NCI-H510A treated with DMSO at 0.1 percent for 48 hours (cell line): ENCODE measurements around the gene RBM38.

Experiments
- DNase-seq: peaks from one replicate; lab custom pipeline; 2025; lab: John Stamatoyannopoulos, UW

RBM38 gene

DNA sequence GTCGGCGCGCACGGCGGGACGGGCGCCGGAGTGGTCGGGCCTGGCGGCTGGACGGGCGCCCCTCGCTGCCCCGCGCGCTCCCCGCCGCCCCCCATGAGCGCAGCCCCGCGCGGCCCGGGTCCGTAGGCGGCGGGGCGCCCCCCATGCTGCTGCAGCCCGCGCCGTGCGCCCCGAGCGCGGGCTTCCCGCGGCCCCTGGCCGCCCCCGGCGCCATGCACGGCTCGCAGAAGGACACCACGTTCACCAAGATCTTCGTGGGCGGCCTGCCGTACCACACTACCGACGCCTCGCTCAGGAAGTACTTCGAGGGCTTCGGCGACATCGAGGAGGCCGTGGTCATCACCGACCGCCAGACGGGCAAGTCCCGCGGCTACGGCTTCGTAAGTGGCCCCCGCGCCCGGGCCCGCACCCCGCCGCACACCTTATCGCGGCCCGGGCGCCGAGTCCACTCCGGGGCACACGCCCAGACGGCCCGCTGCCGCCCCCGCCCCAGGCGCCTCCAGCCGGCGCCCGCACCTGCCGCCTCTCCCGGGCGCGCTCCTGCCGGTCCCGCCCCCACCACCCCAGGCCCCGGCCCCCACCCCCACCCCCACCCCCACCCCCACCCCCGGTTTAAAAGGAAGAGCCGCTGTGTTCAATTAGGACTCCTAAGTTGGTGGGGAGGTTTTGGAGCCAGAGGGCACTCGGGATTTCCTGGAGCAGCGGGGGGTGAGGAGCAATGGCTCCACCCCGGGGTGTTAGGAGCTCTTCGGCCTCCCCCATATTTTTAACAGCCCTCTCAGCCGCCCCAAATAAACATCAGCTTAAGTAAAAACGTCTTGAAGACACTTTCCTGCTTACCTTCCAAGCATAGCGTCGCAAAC is 474 bp downstream of the RBM38 start:
- DNase-seq, result peak; percentile 6

- peak; percentile 10 for DNase-seq
These were observed 1.5 kb downstream of the RBM38 start for GRCh38 chr20:57392512-57393271.

GRCh38 chr20:57393321-57394120 is 2.3 kb downstream of the RBM38 start:
- peak; percentile 95 for DNase-seq

GRCh38 chr20:57394121-57395082 is 3.2 kb downstream of the RBM38 start:
- DNase-seq, result no peak

DNA sequence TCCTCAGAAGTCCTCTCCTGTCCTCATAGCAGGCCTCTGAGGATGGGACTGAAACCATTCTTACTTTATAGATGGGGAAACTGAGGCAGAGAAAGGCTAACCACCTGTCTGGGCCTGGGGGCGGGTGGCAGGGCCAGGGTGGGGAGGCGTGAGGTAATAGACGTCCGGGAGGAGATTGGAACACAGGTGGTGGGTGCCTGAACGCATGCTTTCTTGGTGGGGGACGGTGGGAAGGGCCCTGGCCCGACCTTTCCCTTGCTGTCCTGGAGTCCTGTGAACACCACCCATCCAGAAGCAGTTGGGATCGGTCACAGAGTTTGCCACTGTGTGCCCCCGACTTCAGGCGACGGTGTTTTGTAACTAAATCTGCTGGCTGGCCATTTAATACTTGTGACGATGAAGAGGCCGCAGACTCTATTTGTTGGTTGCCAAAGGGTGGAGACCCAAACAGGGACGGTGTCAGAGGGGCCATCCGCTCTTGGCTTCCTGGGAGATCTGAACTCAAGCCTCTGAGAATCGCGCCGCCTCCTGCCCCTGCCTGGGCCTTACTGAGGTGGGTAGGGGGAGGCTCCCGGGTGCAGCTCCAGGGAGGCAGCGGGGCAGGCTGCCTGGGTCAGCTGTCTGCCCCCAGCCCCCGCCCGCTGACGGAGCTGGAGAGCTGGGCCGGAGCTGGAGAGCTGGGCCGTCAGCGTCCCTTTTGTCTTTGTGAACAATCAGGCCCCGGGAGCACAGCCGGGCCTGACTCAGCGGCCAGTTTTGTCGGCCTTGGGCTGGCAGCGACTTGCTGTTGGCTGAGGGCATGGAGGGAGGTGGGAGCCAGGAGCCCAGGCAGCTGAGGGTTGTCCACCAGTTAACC is 4.1 kb downstream of the RBM38 start:
- no peak for DNase-seq

- DNase-seq, result no peak
These were observed 5.2 kb downstream of the RBM38 start for GRCh38 chr20:57396212-57396983.

- DNase-seq, result no peak
These were observed 5.9 kb downstream of the RBM38 start for GRCh38 chr20:57396984-57397692.

DNA sequence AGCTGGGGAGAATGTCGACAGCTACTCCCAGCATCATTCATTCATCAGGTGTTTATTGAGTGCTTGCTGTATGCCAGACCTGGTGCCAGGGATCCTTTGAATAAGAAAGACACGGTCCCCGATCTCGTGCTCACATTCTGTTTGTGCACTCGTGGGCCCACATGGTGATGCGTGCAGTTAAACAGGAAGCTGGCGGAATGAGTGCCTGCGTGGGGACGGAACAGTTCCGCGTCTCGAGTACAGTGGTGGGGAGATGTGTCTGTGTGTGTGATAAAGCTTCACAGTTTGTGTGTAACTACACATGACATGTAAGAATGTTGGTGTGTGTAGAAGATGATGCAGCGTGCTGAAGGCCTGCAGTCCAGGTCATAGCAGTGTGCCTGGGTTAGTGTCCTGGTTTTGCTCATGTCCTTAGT is 6.5 kb downstream of the RBM38 start:
- no peak for DNase-seq

GRCh38 chr20:57398231-57398821 is 7.1 kb downstream of the RBM38 start:
- peak; percentile 63 for DNase-seq

DNA sequence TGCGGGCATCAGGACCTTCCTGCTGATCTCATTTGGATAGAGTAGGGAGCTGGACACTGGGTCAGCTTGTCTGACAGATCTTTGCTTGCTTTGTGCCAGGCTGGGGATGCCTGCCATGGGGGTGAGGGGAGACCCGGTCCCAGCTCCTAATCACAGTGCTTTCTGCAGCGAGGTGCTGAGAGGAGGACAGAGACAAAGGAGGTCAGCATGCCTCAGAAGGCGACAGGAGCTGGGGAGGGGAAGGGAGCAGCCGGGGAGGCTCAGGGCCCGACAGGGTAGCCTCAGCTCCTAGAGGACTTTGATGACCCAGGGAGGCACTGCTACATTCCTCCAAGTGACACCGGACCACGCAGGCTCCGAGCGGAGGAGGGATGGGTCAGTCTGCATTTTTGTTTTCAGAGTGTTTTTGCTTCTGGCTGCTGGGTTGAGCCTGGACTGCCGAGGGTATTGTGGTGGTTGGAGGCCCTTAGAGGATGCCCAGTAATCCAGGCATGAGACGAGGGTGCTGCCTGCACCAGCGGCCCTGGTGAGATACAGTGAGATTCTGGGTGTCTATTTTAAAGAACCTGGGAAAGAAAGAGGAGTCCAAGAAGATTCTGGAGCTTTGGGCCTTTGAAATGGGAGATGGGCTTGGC is 7.8 kb downstream of the RBM38 start:
- no peak for DNase-seq

GRCh38 chr20:57399587-57400155 is 8.5 kb downstream of the RBM38 start:
- DNase-seq, result no peak

- no peak for DNase-seq
These were observed 9.1 kb downstream of the RBM38 start for GRCh38 chr20:57400231-57400701.

DNA sequence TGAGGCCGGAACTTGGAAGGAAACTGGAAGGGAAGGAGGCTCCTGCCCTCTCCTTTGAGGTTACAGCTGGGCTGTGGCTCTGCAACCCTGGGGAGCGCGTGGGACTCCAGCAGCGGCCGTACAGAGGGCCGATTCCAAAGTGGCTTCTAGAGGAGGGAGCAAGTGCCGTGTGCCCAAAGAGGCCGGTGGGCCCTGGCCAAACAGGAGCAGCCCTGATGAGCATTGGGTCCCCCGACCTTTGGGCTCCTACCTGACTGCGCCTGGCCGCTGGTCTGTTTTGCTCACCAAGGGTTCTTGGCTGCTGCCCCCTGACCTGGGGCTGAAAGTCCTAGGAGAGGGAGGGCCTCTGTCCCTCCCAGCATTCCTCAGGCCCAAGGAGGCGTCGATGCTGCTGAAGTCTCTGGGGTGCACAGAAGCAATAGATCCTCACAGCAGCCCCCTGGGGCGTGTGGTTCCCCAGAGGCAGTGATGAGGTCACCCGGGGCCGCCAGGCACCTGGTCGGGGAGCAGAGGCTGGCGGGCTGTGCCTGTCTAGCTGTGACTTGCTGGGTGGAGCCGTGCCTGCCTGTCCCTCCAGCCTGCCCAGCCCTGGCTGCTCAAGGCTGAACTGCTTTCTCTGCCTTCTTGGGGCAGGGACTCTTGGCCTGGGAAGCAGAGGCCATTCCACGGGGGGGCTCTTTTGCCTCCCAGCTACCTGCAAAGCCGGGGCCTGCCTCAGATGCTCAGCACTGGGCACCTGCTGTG is 9.8 kb downstream of the RBM38 start:
- DNase-seq, result no peak

DNA sequence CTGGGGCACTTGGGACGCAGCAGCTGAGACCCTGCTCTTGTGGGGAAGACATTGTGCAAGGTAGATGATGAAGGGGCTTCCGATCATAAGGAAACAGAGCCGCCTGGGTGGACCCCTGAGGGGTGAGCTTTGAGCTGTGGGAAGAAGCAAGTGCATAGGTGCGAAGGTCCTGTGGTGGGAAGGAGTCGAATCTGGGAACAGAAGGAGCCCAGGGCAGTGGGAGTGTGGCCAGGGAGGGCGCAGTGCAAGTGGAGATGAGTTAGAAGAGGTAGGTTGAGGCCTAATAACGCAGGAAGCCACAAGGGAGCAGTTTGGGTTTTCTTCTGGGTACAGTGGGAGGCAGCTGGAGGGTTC is 10.3 kb downstream of the RBM38 start:
- no peak for DNase-seq

DNA sequence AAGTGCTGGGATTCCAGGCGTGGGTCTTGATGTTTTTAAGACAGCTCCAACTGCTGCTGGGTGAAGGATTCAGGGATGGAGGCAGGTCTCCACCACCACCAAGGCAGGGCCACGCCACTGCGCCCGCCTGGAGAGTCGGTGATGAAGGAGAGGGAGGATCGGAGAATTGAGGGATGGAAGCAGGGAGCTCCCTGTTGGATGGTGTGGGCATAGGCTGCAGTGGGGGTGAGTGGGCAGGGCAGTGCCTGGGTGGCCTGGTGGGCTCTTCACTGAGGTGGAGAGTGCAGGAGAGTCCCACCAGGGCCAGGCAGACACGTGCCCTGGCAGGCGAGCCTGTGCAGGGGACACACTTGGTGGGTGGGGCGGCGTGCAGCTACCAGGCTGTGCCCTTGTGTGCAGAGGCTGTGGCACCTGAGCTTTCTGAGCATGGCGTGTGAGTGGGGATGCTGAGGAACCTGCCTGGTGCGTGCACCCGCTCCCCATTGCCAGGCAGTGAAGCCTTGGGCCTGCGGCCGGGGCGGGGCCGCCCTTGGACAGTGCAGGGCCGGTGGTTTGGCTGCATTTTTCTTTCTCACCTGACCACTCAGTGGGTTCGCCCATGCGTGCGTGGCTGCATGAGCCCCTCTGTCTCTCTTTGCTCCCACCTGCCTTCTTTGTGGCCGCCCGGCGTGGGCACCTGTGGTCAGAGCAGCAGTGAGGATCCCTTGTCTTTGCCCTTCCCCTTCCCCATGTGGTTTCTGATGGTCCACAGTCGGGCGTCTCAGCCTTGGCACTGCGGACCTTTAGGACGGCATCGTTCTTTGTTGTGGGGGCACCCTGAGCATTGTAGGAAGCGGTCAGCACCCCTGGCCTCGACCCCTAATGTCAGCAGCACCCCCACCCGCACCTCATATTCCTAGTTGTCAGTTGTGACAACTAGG is 11.3 kb downstream of the RBM38 start:
- DNase-seq, result no peak

- no peak for DNase-seq
These were observed 12.0 kb downstream of the RBM38 start for GRCh38 chr20:57403216-57403615.
